Activated T-cell treated with anti-CD3 and anti-CD28 coated beads for 48 hours (primary cell): ENCODE measurements around the gene SYCE1.
"Not testable (repeated sequence)": the region's sequence is repeated elsewhere in the genome, so short reads cannot be mapped to it uniquely, and the experiment has no call there.

ENCODE experiments used
- DNase-seq: peaks from one replicate; pipeline ENCODE4 v3.0.0-alpha.2; 2020; ENCODE audit warnings: low read depth

SYCE1 gene, protein sequence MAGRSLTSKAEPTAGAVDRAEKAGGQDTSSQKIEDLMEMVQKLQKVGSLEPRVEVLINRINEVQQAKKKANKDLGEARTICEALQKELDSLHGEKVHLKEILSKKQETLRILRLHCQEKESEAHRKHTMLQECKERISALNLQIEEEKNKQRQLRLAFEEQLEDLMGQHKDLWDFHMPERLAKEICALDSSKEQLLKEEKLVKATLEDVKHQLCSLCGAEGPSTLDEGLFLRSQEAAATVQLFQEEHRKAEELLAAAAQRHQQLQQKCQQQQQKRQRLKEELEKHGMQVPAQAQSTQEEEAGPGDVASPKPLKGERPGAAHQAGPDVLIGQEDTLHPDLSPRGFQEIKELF

DNA sequence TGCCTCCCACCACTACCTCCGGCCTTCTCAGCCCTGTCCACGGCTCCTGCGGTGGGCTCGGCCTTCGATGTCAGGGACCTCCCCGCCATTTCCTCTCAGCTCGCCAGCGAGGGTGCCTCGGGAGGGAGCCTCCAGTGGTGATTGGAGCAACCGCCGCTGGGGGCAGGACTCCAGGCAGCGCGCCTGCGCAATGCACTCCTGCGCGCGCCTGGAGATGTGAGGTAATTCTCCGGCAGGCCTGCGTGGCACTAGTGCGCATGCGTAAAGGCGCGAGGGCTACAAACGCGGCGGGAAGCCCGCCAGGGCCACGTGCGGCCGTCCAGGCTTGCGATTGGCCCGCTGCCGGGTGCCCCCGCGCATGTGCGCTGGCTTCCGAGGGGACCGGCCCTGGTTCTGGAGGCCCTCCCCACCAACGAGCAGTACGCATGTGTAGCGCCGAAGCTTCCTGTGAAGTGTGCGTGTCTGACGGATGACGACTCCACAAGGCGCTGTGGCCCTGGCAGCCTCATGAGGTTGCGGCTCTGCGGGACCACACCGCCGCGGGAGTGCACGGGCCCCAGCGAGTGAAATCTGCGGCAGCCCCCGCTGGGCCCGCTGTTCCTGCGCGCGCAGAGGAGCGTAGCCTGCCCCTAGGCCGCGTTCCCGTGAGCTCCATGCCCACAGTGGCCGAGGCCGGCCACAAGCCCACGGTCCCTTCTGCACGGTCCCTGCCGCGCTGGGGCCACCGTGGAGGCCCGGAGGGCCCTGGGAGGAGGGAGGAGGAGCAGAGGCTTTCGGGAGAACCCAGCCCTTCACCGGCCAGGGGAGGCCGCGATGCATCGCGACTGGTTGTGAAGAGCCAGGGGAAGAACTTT, at the start of gene SYCE1:
SYCE1 (minus strand) TSS at position 143 of the 854 bp plus-strand sequence; CDS start at position 89, 54 bp downstream.
- DNase-seq = no peak

DNA sequence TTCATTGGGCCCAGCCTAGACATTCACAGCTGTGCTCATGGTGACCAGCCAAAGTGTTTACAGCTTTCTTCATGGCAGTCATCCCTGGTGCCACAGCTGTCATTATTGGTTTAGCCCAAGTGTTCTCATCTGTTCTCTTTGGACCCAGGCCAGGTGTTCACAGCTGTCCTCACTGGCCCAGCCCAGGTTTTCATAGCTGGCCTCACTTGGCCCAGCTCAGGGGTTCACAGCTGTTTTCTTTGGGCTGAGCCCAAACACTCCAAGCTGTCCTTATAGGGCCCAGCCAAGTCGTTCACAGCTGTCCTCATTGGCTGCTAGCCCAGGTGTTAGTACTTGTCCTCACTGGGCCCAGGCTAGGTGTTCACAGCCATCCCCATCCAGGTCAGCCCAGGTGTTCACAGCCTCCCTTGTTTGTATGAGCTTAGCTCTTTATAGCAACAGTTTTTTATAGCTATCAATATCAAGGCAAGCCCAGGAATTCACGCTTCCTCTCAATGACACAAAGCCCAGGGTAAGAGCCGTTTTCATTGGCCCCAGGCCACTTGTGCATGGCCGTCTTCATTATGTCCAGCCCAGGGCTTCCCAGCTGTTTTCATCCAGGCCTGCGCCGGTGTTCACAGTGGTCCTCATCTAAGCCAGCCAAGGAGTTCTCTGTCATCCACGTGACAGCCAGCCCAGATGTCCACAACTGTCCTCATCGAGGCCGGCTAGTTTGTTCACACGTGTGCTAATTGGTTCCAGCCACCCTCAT, 49.6 kb upstream of the SYCE1 start:
- no peak for DNase-seq

DNA sequence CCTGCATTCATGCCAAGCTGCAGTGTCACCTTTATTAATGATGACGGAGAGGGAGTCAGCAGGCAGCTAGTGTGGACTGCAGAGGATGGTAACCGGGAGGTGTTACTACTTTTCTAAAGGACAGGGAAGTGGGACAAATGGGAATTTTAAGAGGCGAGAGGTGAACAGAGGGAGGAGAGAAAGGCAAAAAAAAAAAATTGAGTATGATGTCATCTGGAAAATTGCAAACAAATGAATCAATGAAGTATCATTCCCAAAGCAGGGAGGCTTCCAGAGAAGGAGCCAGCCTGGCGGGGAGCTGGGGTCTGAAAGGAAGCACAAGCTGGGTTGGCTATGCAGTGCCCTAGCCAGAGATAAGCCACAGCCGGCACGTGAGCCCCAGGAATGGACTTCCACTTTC, 48.3 kb upstream of the SYCE1 start:
- DNase-seq = no peak

DNA sequence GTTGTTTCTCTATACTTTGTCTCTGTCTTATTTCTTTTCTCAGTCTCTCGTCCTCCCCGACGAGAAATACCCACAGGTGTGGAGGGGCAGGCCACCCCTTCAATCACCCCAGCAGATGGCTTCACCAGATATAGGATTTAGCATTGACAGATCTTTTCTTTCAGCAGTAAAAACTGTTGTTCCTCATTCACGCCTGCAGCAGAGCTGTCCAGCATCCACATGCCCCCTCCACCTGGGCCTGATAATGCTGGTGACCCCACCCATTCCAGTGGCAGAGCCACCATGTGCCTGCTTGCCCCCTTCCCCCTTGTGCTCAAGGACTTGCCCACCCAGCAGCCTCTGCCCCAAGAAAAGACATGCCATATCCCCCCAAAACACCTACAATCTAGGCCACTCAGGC, 45.7 kb upstream of the SYCE1 start:
- no peak for DNase-seq

DNA sequence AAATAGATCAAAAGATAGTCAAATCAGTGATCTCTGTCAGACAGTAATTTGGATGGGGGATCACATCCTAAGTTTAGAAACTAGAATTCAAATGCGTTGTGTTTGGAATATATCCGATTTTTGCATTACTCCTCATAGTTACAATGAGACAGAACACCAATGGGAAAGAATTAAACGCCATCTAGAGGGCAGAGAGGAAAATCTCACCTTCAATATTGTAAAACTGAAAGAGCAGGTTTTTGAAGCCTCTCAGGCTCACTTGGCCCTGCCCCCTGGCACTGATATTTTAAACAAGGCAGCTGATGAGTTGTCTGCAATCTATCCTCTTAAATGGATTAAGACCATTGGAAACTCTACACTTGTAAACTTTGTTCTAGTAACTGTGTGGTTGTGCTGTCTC, 43.5 kb upstream of the SYCE1 start:
- no peak for DNase-seq

DNA sequence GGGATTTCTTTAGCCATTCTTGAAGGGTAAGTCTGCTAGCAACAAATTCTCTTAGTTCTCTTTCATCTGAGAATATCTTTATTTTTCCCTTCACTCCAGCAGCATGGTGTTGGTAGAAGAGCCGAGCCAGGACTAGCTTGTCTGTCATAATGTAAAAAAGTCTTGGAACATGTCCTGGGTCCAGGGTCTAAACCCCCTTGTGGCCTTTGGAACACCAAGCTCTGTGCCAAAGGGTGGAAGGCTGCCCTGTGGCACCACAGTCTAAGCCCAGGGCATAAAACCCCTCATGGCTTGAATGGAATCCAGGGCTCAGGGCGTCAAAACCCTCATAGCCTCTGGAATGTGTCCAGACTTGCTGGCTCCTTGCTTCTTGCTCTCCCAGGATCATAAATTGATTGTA, 38.1 kb upstream of the SYCE1 start:
- not testable (repeated sequence) for DNase-seq

DNA sequence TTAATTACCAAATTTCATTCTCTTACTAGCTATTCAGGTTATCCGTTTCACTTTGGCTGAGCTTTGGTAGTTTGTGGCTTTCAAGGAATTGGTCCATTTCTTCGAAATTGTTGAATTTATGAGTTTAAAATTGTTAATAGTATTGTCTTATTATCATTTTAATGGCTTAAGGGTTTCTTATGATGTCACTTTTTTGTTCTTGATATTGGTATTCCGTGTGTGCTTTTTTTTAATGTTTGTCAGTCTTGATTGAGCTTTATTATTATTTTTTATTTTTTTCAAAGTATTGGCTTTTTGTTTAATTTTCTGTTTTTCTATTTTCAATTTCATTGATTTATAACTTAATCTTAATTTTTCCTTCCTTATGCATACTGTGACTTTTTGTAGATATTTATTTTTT, 35.3 kb upstream of the SYCE1 start:
- no peak for DNase-seq

DNA sequence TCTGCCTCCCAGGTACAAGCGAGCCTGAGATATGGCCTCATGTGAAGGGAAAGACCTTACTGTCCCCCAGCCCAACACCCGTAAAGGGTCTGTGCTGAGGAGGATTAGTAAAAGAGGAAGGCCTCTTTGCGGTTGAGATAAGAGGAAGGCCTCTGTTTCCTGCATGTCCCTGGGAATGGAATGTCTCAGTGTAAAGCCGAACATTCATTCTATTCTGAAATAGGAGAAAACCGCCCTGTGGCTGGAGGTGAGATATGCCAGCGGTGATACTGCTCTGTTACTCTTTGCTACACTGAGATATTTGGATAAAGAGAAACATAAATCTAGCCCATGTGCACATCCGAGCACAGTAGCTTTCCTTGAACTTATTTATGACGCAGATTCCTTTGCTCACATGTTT, 34.5 kb upstream of the SYCE1 start:
- DNase-seq = not testable (repeated sequence)

DNA sequence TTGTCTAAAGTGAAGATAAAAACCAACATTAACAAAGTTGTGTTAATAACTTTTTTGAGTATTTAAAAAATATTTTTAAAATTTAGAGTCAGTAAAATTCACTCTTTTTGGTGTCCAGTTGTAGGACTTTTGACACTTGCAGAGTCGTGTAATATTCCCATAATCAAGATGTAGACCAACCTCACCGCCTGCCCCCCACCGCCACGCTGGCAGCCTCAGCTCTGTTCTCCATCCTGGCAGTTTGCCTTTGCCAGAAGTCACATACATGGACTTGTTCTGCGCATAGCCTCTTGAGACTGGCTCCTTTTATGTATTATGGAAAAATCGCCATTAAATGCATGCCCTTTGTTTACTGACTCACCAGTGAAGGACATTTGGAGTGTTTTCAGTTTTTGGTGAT, 27.3 kb upstream of the SYCE1 start:
- DNase-seq = no peak

DNA sequence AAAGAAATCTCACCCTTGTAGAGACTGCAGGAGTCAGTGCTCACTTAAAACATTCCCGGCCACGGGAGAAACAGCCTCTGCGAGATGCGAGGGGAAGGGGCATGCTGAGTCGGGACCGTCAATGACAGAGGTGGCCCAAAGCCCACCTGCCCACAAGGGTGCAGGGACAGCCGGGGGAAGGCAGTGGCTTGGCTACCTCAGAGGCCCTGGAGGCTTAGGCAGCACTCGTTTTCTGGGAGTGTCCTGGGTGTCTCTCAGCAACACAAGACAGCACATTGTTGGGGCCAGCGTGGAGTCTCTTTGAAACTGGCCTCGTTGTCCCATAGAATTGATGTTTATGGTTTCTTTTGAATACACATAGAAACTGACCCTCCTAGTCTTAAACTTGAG, 25.6 kb upstream of the SYCE1 start:
- no peak for DNase-seq

DNA sequence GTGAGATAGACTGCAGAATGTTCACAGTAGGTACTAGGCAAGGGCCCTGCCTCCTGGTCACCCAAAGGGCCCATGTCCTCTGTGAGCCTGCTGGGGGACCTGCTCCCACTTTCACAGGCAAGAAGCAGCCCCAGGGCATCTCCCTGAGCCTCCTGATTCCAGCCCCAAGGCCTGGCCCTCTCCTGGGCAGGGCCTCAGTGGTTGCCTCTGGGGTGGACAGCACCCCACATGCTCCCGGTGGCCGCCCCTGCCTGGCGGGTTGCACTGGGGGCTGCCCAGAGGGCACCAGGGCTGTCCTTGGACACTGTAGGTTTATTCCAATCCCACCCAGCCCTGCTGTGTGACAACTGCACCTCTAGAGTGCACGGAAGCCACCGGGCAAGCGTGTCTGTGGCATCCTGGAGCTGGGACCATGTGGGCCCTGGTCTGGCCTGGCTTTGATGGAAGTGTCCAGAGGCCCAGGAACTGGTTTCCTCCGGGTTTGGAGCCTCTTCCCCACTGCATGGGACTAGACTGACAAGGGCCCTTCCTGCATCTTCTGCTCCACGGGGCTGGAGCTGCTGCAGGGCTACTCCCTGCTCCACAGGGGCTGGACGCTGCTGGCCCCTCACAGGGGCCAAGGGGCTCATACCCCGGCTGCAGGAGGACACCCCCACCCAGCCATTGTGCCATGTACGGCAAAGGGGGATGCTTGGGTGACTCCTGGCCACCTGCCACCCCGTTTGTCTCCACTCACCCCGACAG, 25.0 kb upstream of the SYCE1 start:
- DNase-seq = no peak

DNA sequence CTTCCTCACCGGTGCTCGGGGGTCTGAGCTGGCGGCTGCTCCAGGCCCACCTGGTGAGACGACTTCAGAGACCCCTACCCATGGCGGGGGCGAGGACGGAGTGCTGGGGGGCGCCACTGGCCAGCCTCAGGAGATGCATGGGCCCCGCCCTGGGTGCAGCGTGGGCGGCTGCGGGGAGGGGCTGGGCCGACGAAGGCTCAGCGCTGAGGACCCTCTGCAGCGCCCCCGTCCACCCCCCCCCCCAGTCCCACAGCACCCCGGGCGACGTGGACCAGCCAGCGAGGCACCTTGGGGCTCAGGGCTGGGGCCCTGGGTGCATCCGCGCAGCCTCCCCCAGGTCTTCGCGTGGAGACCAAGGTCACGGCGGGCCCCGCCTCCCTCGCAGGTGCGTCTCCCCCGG, 11.7 kb upstream of the SYCE1 start:
- not testable (repeated sequence) for DNase-seq

DNA sequence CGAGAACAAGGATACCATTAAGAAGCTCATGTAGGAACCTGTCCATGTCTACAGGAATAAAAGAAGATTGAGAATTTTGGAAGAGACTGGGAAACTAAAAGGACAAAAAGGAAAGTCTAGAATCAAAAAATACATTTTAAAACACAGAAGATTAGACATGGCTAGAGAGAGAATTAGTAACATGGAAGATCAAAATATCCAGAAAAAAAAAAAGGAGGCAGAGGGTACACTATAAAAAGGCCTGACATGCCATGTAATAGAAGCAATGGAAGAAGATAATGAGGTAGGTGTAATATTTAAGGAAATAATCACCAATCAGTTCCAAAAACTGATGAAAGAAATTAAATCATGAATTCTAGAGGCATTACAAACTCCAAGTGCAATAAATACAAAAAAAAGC, 8.1 kb upstream of the SYCE1 start:
- DNase-seq = not testable (repeated sequence)

DNA sequence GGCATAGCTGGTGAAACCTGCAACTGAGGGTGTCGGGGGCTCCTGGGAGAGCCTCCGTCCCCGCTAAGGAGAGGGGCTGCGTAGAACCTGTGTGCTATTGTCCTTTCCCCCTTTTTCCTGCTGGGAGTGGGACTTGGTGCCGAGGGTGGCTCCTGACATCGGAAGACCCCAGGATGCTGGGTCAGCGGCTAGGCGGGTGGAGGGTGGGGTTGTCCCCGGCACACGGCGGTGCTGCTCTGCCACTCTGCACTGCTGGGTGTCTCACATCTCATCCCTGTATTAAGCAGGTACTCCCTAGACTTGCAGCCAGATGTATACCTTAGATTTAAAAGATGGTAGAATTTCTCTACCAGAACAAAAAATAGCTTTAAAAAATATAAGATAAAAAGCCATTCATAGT, 6.7 kb upstream of the SYCE1 start:
- not testable (repeated sequence) for DNase-seq

DNA sequence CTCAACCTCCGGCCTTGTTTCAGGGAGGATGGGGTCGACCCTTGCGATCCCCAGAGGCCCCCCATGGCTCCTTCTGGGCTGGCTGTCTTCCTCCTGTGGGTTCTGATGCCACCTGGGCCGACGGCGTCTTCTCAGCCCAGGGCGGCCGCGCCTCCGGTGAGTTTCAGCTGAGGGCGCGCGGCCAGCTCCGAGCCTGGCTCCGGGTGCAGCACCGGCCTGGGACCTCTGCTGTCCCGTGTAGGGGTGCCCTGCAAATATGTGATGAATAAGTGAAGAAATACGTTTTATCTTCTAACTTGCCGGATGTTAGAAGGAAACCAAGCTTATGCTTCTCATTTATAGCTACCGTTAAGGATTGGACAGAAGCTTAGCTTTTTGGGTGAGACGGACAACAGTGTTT, 4.4 kb upstream of the SYCE1 start:
- DNase-seq = not testable (repeated sequence)

DNA sequence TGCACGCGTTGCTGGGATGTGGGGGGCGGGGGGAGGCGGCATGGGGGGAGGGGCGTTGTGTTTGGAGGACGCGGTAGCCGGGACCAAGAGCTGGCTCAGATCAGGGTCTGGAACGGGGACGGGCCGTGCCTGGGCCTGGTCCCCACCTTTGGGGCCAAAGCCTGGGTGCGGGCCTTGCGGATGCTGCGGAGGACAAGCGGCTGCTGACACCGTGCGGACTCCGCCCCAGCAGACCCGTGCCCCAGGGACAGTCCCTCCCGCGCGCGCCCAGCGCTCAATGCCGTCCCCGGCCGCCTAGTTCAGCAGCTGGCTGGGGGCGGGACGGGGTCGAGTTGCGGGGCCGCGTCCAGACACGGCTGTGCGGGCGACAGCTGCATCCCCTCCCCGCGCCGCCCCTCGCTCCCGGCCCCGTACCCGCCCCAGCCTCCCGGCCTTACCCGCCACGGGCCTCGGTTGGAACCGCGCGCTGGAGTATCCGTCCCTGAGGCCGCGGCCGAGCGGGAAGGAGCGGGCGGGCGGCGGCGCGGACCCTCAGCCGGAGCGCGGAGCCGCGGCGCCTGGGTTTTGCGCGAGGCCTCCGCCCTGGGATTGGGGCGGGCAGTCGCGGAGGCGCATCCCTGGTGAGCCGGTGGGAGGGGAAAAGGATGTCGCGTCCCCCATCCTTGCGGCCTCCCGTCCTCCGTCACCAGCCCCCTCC, 3.6 kb upstream of the SYCE1 start:
- not testable (repeated sequence) for DNase-seq

DNA sequence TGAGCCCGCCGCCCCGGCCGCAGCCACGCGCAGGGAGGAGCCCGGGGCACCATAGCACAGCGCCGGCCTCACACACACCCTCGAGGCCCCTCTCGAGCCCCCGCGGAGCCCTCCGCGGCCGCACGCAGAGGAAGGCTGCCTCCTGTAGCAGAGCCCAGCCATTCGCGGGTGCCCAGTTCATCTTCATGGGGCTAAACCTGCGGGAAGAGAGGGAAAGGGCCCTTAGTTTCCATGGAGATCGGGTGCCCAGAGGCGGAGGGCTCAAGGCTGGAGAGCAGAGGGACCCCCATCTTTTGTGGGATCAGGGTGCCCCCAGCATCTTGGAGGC, 2.9 kb upstream of the SYCE1 start:
- DNase-seq = no peak

DNA sequence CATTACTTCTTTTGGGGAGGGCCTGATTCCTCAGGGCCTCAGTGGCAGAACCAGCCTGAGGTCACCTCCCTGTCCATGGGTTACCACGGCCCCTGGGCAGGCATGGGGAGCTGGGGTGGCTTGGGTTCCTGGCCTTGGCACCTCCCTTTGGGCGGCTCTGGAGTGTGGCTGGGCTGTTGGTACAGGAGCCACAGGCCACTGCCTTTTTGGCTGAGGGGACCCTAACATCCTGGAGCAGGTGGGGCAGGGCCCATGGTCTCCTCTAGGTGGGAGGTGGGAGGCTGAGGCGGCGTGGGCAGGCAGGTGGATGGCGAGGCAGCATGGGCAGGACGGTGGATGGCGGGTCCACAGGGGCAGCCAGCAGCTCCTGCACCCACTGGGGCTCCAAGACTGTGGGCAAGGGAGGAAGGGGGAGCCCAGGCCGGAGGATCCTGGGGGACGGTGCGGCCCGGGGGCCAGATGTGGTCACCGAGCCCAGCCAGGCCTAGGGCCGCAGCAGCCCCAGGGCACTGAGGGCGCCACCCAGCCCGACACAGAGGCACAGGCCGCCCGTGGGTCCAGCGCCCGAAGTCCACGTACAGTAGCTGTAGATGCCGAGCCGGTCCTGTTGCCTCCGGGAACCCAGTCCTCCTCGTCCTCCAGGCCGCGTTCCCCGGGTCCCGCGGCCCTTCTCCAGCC, 2.4 kb upstream of the SYCE1 start:
- no peak for DNase-seq

DNA sequence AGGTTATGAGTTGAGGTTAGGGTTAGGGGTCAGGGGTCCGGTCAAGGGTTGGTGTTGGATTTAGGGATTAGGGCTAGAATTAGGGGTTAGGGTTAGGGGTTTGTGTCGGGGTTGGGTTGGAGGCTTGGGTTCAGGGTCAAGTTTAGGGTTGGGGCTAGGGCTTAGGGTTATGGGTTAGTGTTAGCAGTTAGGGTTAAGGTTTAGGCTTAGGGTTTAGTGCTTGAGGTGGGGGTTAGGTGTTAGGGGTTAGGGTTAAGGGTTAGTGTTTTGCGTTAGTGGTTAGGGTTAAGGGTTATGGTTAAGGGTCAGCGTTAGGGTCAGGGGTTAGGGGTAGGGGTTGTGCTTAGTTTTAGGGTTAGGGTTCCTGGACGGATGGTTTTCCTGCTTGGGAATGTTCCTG, 1.7 kb upstream of the SYCE1 start:
- no peak for DNase-seq

DNA sequence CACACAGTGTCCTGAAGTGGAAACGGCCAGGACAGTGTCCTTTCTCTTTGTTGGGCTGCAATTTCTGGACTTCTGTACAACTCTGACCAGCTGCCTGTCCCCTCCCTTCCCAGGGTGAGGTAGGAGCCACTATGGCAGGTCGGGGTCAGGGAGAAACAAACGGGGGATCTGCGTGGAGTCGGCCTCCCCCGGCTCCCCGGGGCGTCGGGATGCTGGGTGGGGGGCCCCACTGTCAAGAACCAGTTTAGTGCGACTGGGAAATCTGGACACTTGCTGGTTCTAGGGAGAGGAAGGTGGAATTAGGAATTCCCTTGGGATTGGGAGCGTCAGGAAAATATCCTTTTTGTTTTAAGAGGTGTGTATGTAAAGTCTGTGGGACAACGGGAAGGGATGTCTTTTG, 567 bp downstream of the SYCE1 start:
- no peak for DNase-seq

DNA sequence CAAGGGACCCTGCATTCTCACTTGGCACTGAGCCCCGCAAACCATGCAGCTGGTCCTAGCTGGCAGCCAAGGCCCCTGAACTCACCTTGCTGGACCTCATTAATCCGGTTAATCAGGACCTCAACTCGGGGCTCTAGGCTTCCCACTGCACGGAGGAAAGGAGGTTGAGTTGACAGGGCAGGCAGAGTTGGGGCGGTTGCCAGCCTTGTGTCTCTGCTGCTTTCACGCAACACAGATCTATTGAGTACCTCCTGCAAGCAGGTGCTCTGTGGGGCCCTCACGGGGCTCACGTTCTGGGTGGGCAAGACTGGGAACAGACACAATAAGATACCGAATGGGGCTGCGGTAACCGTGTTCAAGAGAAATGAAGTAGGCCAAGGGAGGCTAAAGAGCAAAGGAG, 6.2 kb downstream of the SYCE1 start:
- DNase-seq = no peak
